Endodermal cell (in vitro differentiated cells): ENCODE measurements around the gene MAPK1IP1L. TPM values are rescaled to one million over a fixed set of nuclear protein-coding genes. Genes with fewer than 3 reads are reported as not detected.

Source experiments
- DNase-seq: peaks from one replicate; pipeline ENCODE4 v3.0.0-alpha.2; 2017
- H3K27ac ChIP-seq: 2 replicates; pipeline ENCODE4 v1.5.1; 2013; ENCODE audit warnings: mild to moderate bottlenecking, low read depth, low read length, moderate library complexity
- H3K27me3 ChIP-seq: 2 replicates; pipeline ENCODE4 v1.6.1; 2013; ENCODE audit warnings: mild to moderate bottlenecking, low read length, moderate library complexity; ENCODE audit not compliant: insufficient read depth, control insufficient read depth, poor library complexity, severe bottlenecking
- H3K36me3 ChIP-seq: 2 replicates; pipeline ENCODE4 v1.7.0; 2013; ENCODE audit warnings: mild to moderate bottlenecking, low read length, moderate library complexity; ENCODE audit not compliant: control insufficient read depth, insufficient read depth
- H3K4me1 ChIP-seq: one replicate; pipeline ENCODE4 v1.7.0; 2013; ENCODE audit warnings: low read length; ENCODE audit not compliant: control insufficient read depth, insufficient read depth
- H3K4me3 ChIP-seq: 2 replicates; pipeline ENCODE4 v1.5.1; 2013; ENCODE audit warnings: mild to moderate bottlenecking, low read length, moderate library complexity
- H3K9ac ChIP-seq: 2 replicates; pipeline ENCODE4 v1.6.1; 2013; ENCODE audit warnings: mild to moderate bottlenecking, low read length, moderate library complexity; ENCODE audit not compliant: poor library complexity, severe bottlenecking; ENCODE audit errors: extremely low read depth
- H3K9me3 ChIP-seq: 2 replicates; pipeline ENCODE4 v1.6.1; 2013; ENCODE audit warnings: mild to moderate bottlenecking, low read length, moderate library complexity; ENCODE audit not compliant: control insufficient read depth
- H3K27ac Mint-ChIP-seq: 2 replicates; pipeline ENCODE4 v1.8.0; 2020; ENCODE audit warnings: mixed read lengths
- H3K27me3 Mint-ChIP-seq: 2 replicates; pipeline ENCODE4 v1.8.0; 2021; ENCODE audit warnings: mild to moderate bottlenecking, mixed read lengths; ENCODE audit not compliant: insufficient read depth
- H3K36me3 Mint-ChIP-seq: 2 replicates; pipeline ENCODE4 v1.8.0; 2020; ENCODE audit warnings: low read depth, mixed read lengths
- H3K4me1 Mint-ChIP-seq: 2 replicates; pipeline ENCODE4 v1.8.0; 2020; ENCODE audit warnings: mixed read lengths
- H3K4me3 Mint-ChIP-seq: 2 replicates; pipeline ENCODE4 v1.8.0; 2020; ENCODE audit warnings: mild to moderate bottlenecking, moderate library complexity, mixed read lengths
- H3K9me3 Mint-ChIP-seq: 2 replicates; pipeline ENCODE4 v1.8.0; 2020; ENCODE audit warnings: mild to moderate bottlenecking, mixed read lengths
- WGBS, 2 experiments: methylation state at CpG; one replicate each; pipeline versions ENCODE4 v1.1.5 to v1.1.7; 2013; ENCODE audit warnings: missing lambda C conversion rate in 2 of 2, mixed read lengths in 1 of 2; ENCODE audit not compliant: insufficient coverage in 1 of 2, insufficient read length in 1 of 2; 5-methylcytosine and 5-hydroxymethylcytosine counted together
- total RNA-seq, 2 donors: library from RNA; stranded (reverse); fragmentation: NEBNext Ultra II Directional in 1 of 2; extraction: Animal tissue kit (Norgen Biotek cat#: 25700) in 1 of 2; gene quantifications; 2 replicates in 1 of 2; 3 replicates in 1 of 2; pipeline ENCODE4 v1.2.1, GENCODE V29; 2021
- TF ChIP-seq, protein P1 (sequence below): fragments of 200-600 bp; sonication (generic); conservative IDR thresholded peaks from 2 replicates; pipeline ENCODE4 v1.5.0; 2021; ENCODE audit warnings: antibody characterized with exemption, mild to moderate bottlenecking

MAPK1IP1L gene
- total RNA-seq, 2 donors from 2014 or later, result 122 to 153 TPM

DNA sequence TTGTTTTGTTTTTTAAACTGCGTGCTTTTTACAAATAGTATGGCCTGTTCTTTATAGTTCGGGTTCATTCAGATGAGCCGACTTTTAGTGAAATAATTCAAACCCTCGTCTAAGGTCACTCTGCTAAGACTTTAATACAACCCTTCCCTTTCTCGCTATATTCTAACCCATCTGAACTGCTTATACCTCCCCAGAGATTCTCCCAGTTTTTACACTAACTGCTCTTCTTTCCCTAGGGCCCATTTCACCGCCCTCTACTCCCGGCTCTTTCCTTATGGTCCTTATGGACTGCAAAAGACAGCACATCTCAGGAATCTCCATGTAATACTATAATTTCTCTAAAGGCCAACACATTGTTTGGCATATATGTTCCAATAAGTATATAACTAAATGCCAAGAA lies 2.1 kb downstream of the MAPK1IP1L start:
- peaks cover 38% of the 10 kb centered on the region for H3K36me3 Mint-ChIP-seq
- no peaks in the 10 kb centered on the region for H3K9me3 Mint-ChIP-seq
- 86 to 94% methylated on average over 5 to 7 of the region's 7 CpGs for whole genome bisulfite sequencing, 2 experiments
- H3K27ac Mint-ChIP-seq, result peak overlapping the region; percentile 9
- TF ChIP-seq, protein P1, sequence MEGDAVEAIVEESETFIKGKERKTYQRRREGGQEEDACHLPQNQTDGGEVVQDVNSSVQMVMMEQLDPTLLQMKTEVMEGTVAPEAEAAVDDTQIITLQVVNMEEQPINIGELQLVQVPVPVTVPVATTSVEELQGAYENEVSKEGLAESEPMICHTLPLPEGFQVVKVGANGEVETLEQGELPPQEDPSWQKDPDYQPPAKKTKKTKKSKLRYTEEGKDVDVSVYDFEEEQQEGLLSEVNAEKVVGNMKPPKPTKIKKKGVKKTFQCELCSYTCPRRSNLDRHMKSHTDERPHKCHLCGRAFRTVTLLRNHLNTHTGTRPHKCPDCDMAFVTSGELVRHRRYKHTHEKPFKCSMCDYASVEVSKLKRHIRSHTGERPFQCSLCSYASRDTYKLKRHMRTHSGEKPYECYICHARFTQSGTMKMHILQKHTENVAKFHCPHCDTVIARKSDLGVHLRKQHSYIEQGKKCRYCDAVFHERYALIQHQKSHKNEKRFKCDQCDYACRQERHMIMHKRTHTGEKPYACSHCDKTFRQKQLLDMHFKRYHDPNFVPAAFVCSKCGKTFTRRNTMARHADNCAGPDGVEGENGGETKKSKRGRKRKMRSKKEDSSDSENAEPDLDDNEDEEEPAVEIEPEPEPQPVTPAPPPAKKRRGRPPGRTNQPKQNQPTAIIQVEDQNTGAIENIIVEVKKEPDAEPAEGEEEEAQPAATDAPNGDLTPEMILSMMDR, result no peak
- no peaks in the 10 kb centered on the region for H3K27me3 ChIP-seq
- H3K4me1 ChIP-seq, result peaks cover 5% of the 10 kb centered on the region
- H3K9ac ChIP-seq, result no peak overlapping the region
- DNase-seq, result no peak
- H3K36me3 ChIP-seq, result peaks cover 54% of the 10 kb centered on the region
- H3K4me3 Mint-ChIP-seq, result peak overlapping the region; percentile 87
- peaks cover 22% of the 10 kb centered on the region for H3K4me1 Mint-ChIP-seq
- no peaks in the 10 kb centered on the region for H3K27me3 Mint-ChIP-seq
- no peak overlapping the region for H3K27ac ChIP-seq
- H3K9me3 ChIP-seq, result peaks cover 5% of the 10 kb centered on the region
- peak overlapping the region; percentile 89 for H3K4me3 ChIP-seq

DNA sequence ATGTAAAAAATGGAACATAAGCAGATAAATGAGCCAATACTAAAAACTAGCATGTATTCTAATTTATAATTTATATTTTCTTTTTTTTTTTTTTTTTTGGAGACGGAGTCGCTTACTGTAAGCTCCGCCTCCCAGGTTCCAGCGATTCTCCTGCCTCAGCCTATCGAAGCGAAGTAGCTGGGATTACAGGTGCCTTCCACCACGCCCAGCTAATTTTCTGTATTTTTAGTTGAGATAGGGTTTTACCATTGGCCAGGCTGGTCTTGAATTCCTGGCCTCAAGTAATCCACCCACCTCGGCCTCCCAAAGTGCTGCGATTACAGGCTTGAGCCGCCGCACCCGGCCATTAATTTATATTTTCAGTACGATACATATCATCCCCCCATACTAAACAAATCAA lies 2.7 kb downstream of the MAPK1IP1L start:
- Histone ChIP-seq H3K27me3 (no peaks in the 10 kb centered on the region), H3K4me1 (peaks cover 5% of the 10 kb centered on the region), H3K9me3 (peaks cover 5% of the 10 kb centered on the region), H3K9ac (no peak overlapping the region), H3K36me3 (peaks cover 59% of the 10 kb centered on the region), H3K27ac (no peak overlapping the region), H3K4me3 (peak overlapping the region; percentile 89)
- H3K27me3 Mint-ChIP-seq, result no peaks in the 10 kb centered on the region
- H3K27ac Mint-ChIP-seq, result no peak overlapping the region
- TF ChIP-seq, protein P1, result no peak
- WGBS, 2 experiments, result 80 to 98% methylated on average over 1 to 13 of the region's 13 CpGs
- H3K4me1 Mint-ChIP-seq, result peaks cover 22% of the 10 kb centered on the region
- H3K36me3 Mint-ChIP-seq, result peaks cover 40% of the 10 kb centered on the region
- H3K4me3 Mint-ChIP-seq, result no peak overlapping the region
- DNase-seq, result no peak
- no peaks in the 10 kb centered on the region for H3K9me3 Mint-ChIP-seq

DNA sequence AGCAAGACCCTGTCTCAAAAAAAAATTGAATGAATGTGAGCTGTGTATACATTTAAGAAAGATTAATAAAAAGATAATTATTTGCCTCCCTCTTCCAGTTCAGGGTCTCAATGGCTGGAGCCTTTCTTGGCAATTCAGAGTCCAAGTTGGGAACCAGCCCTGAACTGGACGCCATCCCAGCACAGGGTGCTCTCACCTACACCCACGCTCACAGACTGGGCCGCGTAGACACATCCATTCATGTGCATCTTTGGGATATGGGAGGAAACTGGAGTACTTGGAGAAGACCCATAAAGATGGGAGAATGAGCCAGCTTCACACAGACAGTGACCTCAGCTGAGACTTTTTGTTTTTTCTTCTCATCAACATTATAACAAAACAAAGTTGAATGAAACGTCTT lies 6.5 kb downstream of the MAPK1IP1L start:
- Histone ChIP-seq H3K4me3 (no peak overlapping the region), H3K9me3 (peaks cover 11% of the 10 kb centered on the region), H3K27ac (no peak overlapping the region), H3K4me1 (peaks cover 3% of the 10 kb centered on the region), H3K27me3 (no peaks in the 10 kb centered on the region), H3K9ac (no peak overlapping the region), H3K36me3 (peaks cover 94% of the 10 kb centered on the region)
- Mint-ChIP-seq H3K4me3 (no peak overlapping the region), H3K27ac (no peak overlapping the region), H3K9me3 (no peaks in the 10 kb centered on the region), H3K36me3 (peaks cover 68% of the 10 kb centered on the region), H3K27me3 (no peaks in the 10 kb centered on the region), H3K4me1 (peaks cover 13% of the 10 kb centered on the region)
- WGBS, 2 experiments, result 97 to 99% methylated on average over 4 to 5 of the region's 5 CpGs
- DNase-seq, result no peak
- TF ChIP-seq, protein P1, result no peak
